ENCODE measurements around the gene B3GNT5.

DNA sequence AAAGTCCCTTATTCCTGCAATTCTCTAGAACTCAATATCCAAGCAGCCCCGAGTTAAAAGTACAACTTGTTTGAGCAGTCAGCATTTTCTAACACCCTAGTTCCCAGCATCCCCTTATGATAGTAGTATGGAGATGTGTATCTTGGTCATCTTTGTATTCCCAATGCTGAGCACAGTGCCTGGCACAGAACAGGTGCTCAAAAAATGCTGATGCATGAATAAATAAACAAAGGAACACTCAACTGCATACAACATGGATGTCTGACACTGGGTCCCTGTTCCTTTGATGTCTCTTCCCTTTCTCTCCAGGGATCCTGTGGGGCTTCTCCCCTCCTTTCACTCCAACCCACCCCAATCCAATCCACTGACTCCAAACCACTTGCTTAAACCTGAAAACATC is 23.9 kb upstream of the B3GNT5 start:
- TF ChIP-seq, protein P1, sequence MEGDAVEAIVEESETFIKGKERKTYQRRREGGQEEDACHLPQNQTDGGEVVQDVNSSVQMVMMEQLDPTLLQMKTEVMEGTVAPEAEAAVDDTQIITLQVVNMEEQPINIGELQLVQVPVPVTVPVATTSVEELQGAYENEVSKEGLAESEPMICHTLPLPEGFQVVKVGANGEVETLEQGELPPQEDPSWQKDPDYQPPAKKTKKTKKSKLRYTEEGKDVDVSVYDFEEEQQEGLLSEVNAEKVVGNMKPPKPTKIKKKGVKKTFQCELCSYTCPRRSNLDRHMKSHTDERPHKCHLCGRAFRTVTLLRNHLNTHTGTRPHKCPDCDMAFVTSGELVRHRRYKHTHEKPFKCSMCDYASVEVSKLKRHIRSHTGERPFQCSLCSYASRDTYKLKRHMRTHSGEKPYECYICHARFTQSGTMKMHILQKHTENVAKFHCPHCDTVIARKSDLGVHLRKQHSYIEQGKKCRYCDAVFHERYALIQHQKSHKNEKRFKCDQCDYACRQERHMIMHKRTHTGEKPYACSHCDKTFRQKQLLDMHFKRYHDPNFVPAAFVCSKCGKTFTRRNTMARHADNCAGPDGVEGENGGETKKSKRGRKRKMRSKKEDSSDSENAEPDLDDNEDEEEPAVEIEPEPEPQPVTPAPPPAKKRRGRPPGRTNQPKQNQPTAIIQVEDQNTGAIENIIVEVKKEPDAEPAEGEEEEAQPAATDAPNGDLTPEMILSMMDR (IDR thresholded peaks at IDR 0.05), result no peak
- TF ChIP-seq EZH2 (IDR thresholded peaks at IDR 0.05; ENCODE audit: borderline replicate concordance, insufficient read depth, low read depth, low read length, poor library complexity, severe bottlenecking), result no peak

All from B cell (primary cell).